ENCODE data around the gene RIOK1.

DNA sequence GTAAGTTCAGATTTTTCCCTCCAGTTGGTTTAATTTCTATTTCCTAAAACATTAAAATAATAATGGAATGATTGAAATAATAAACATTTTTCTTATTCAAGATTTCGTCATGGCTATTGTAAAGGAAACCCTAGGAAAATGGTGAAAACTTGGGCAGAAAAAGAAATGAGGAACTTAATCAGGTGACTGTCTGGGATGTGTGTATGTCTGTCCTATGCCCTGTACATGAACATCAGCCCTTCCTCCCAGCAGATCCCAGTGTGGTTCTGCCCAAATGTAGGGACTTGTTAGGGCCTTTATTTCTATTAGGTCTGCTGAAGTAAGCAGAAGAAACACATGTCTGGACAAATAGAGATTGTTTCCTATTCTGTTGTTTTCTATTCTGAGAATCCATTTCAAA, 13.1 kb downstream of the RIOK1 start:
- TF ChIP-seq, protein P1, sequence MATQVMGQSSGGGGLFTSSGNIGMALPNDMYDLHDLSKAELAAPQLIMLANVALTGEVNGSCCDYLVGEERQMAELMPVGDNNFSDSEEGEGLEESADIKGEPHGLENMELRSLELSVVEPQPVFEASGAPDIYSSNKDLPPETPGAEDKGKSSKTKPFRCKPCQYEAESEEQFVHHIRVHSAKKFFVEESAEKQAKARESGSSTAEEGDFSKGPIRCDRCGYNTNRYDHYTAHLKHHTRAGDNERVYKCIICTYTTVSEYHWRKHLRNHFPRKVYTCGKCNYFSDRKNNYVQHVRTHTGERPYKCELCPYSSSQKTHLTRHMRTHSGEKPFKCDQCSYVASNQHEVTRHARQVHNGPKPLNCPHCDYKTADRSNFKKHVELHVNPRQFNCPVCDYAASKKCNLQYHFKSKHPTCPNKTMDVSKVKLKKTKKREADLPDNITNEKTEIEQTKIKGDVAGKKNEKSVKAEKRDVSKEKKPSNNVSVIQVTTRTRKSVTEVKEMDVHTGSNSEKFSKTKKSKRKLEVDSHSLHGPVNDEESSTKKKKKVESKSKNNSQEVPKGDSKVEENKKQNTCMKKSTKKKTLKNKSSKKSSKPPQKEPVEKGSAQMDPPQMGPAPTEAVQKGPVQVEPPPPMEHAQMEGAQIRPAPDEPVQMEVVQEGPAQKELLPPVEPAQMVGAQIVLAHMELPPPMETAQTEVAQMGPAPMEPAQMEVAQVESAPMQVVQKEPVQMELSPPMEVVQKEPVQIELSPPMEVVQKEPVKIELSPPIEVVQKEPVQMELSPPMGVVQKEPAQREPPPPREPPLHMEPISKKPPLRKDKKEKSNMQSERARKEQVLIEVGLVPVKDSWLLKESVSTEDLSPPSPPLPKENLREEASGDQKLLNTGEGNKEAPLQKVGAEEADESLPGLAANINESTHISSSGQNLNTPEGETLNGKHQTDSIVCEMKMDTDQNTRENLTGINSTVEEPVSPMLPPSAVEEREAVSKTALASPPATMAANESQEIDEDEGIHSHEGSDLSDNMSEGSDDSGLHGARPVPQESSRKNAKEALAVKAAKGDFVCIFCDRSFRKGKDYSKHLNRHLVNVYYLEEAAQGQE (IDR thresholded peaks at IDR 0.05; ENCODE audit: insufficient read depth in 1 of 2, low read depth in 2 of 2, low read length in 2 of 2): no peak
- TF ChIP-seq POLR2AphosphoS5 (IDR thresholded peaks at IDR 0.05; ENCODE audit: low read depth, low read length) (no peak), TAF1 (IDR thresholded peaks at IDR 0.05; ENCODE audit: borderline replicate concordance, insufficient read depth, low read length) (no peak), SIN3A (IDR thresholded peaks at IDR 0.05; ENCODE audit: borderline replicate concordance, insufficient read depth, low read length) (no peak), FOXP2 (optimal IDR thresholded peaks at IDR 0.05; ENCODE audit: borderline replicate concordance, extremely low read depth, extremely low read length, insufficient read depth) (no peak)
